GM12878 (cell line): ENCODE measurements around the gene PRSS57. TPM values are rescaled to one million over a fixed set of nuclear protein-coding genes. Genes with fewer than 3 reads are reported as not detected.
"Not testable (repeated sequence)": the region's sequence is repeated elsewhere in the genome, so short reads cannot be mapped to it uniquely, and the experiment has no call there.

Experiments used
- ATAC-seq: fragments of 200-7000 bp; cut with Tn5 transposase; 3 replicates; pipeline ENCODE4 v1.9.1; 2020; ENCODE audit warnings: mild to moderate bottlenecking, moderate library complexity
- BruUV-seq: library from RNA; stranded (reverse); fragments of 400-500 nt; replicated peaks from 2 replicates; lab custom pipeline; 2021; lab: Mats Ljungman, UMichigan
- CTCF ChIA-PET: fragments of 300-600 bp; sonication (Branson Sonifier 250); formaldehyde crosslinking; extraction: SDS; loops from one replicate; lab custom pipeline; 2021; ENCODE audit warnings: inconsistent platforms; lab: Yijun Ruan, JAX
- POLR2A ChIA-PET: fragments of 350-600 bp; formaldehyde crosslinking; extraction: SDS; loops from one replicate; lab custom pipeline; 2021; ENCODE audit warnings: inconsistent platforms; lab: Charles Lee
- RAD21 ChIA-PET: fragments of 300-600 bp; sonication (Branson Sonifier 250); formaldehyde crosslinking; loops from one replicate; lab custom pipeline; 2023; ENCODE audit warnings: antibody characterized with exemption; ENCODE audit not compliant: unreplicated experiment; lab: Charles Lee
- SMC1A ChIA-PET: fragments of 300-600 bp; sonication (Branson Sonifier 250); formaldehyde crosslinking; loops from one replicate; lab custom pipeline; 2023; ENCODE audit not compliant: unreplicated experiment, uncharacterized antibody; lab: Charles Lee
- DNase-seq: peaks from one replicate; pipeline ENCODE4 v3.0.0-alpha.2; 2011; ENCODE audit warnings: low read depth, low spot score
- FAIRE-seq: peaks from 3 replicates; lab custom pipeline; 2011; peaks lifted over from hg19 to GRCh38; lab: Jason Lieb, UNC
- H2AFZ ChIP-seq: 2 replicates; pipeline ENCODE4 v1.6.0; 2011; ENCODE audit warnings: low read depth, low read length, control low read depth; ENCODE audit not compliant: control insufficient read depth
- H3K27ac ChIP-seq: 2 replicates; pipeline ENCODE4 v1.5.1; 2011; ENCODE audit warnings: control low read depth; ENCODE audit not compliant: control insufficient read depth, insufficient read depth
- H3K27me3 ChIP-seq, 2 experiments: replicated peaks in 1 of 2; 2 replicates each; pipeline versions ENCODE4 v1.6.0 to v1.6.1; 2011; ENCODE audit warnings: low read length in 1 of 2; ENCODE audit not compliant: control insufficient read depth in 2 of 2, insufficient read depth in 2 of 2
- H3K36me3 ChIP-seq, 2 experiments: 2 replicates each; pipeline ENCODE4 v1.5.1; 2011; ENCODE audit warnings: low read length in 1 of 2; ENCODE audit not compliant: control insufficient read depth in 2 of 2, insufficient read depth in 2 of 2
- H3K4me1 ChIP-seq: 2 replicates; pipeline ENCODE4 v1.6.1; 2011; ENCODE audit warnings: mild to moderate bottlenecking, low read length, moderate library complexity, mixed read lengths; ENCODE audit not compliant: control insufficient read depth, insufficient read depth
- H3K4me2 ChIP-seq: 2 replicates; pipeline ENCODE4 v1.6.0; 2011; ENCODE audit warnings: control low read depth; ENCODE audit not compliant: control insufficient read depth, insufficient read depth
- H3K4me3 ChIP-seq: fragments of 200-600 bp; sonication (generic); 2 replicates; pipeline ENCODE4 v1.5.1; 2016
- H3K79me2 ChIP-seq: 2 replicates; pipeline ENCODE4 v1.6.0; 2011; ENCODE audit warnings: low read length; ENCODE audit not compliant: control insufficient read depth, insufficient read depth
- H3K9ac ChIP-seq: 2 replicates; pipeline ENCODE4 v1.8.0; 2011; ENCODE audit warnings: low read length, control low read depth, mixed read lengths; ENCODE audit not compliant: control insufficient read depth, insufficient read depth
- H3K9me3 ChIP-seq: replicated peaks from 3 replicates; pipeline ENCODE4 v1.5.1; 2011; ENCODE audit warnings: mild to moderate bottlenecking, low read length; ENCODE audit not compliant: control insufficient read depth, insufficient read depth
- H4K20me1 ChIP-seq: 2 replicates; pipeline ENCODE4 v1.6.0; 2011; ENCODE audit not compliant: control insufficient read depth, insufficient read depth
- BHLHE40 ChIP-seq, 2 experiments: fragments of 450-650 bp in 1 of 2; IDR thresholded peaks; 2 replicates each; pipeline ENCODE4 v1.6.1; 2011 to 2017; ENCODE audit warnings: low read depth in 2 of 2, borderline replicate concordance in 1 of 2, improper control_type of control experiment in 1 of 2, low read length in 1 of 2, mild to moderate bottlenecking in 1 of 2
- CREB1 ChIP-seq: IDR thresholded peaks from 2 replicates; pipeline ENCODE4 v1.6.1; 2012; ENCODE audit warnings: low read depth, mild to moderate bottlenecking, inconsistent platforms
- DPF2 ChIP-seq: fragments of 450-650 bp; IDR thresholded peaks from 2 replicates; pipeline ENCODE4 v1.6.1; 2017; ENCODE audit warnings: mild to moderate bottlenecking
- FOS ChIP-seq: IDR thresholded peaks from 3 replicates; pipeline ENCODE4 v1.6.1; 2011; ENCODE audit warnings: borderline replicate concordance; ENCODE audit not compliant: insufficient read length; ENCODE audit errors: extremely low read depth
- GATAD2B ChIP-seq: fragments of 450-650 bp; conservative IDR thresholded peaks from 2 replicates; pipeline ENCODE4 v1.6.1; 2017; ENCODE audit warnings: low read depth, mild to moderate bottlenecking, moderate library complexity
- IKZF1 ChIP-seq: fragments of 450-650 bp; conservative IDR thresholded peaks from 2 replicates; pipeline ENCODE4 v1.6.1; 2017; ENCODE audit warnings: antibody characterized with exemption, mild to moderate bottlenecking
- KDM1A ChIP-seq: fragments of 200-600 bp; sonication (generic); IDR thresholded peaks from 2 replicates; pipeline ENCODE4 v1.6.1; 2016; ENCODE audit warnings: borderline replicate concordance
- MEF2B ChIP-seq: fragments of 450-650 bp; IDR thresholded peaks from 2 replicates; pipeline ENCODE4 v1.6.1; 2018; ENCODE audit warnings: mild to moderate bottlenecking, moderate library complexity; ENCODE audit not compliant: partially characterized antibody, poor library complexity, severe bottlenecking
- NBN ChIP-seq: fragments of 450-650 bp; IDR thresholded peaks from 2 replicates; pipeline ENCODE4 v1.6.1; 2016
- PAX5 ChIP-seq: IDR thresholded peaks from 2 replicates; pipeline ENCODE4 v1.6.1; 2011; ENCODE audit warnings: low read depth, low read length, borderline replicate concordance
- RAD51 ChIP-seq: fragments of 450-650 bp; IDR thresholded peaks from 2 replicates; pipeline ENCODE4 v1.6.1; 2016; ENCODE audit warnings: moderate library complexity, mild to moderate bottlenecking, inconsistent platforms
- STAT3 ChIP-seq: IDR thresholded peaks from 2 replicates; pipeline ENCODE4 v1.6.1; 2011; ENCODE audit warnings: low read depth, low read length, improper control_type of control experiment
- ZBTB11 ChIP-seq: fragments of 450-650 bp; formaldehyde crosslinking; IDR thresholded peaks from 2 replicates; pipeline ENCODE4 v1.5.0; 2022; ENCODE audit warnings: mild to moderate bottlenecking, missing genetic modification characterization
- ZNF217 ChIP-seq: fragments of 450-650 bp; IDR thresholded peaks from 2 replicates; pipeline ENCODE4 v1.6.1; 2017; ENCODE audit warnings: antibody characterized with exemption, mild to moderate bottlenecking
- ZNF384 ChIP-seq: IDR thresholded peaks from 2 replicates; pipeline ENCODE4 v1.6.1; 2012; ENCODE audit warnings: low read depth, mild to moderate bottlenecking, low read length, improper control_type of control experiment, borderline replicate concordance
- ZSCAN29 ChIP-seq: fragments of 450-650 bp; IDR thresholded peaks from 2 replicates; pipeline ENCODE4 v1.6.1; 2017; ENCODE audit warnings: mild to moderate bottlenecking, moderate library complexity
- WGBS: methylation state at CpG from one replicate; pipeline ENCODE4 v1.1.6; 2016; ENCODE audit warnings: low lambda C conversion rate; ENCODE audit not compliant: insufficient replicate concordance, insufficient coverage; ENCODE audit errors: missing lambda C conversion rate; 5-methylcytosine and 5-hydroxymethylcytosine counted together
- in situ Hi-C: fragments of 300-500 bp; cut with MboI; formaldehyde crosslinking; loops from 9 replicates; pipeline ENCODE4 v1.14.3; 2018; ENCODE audit warnings: mixed read lengths
- intact Hi-C: fragments of 100-400 bp; cut with micrococcal nuclease; formaldehyde crosslinking; loops from one replicate; pipeline ENCODE4 v1.14.2; 2022; ENCODE audit not compliant: unreplicated experiment
- polyA plus RNA-seq, 11 experiments: library from polyadenylated mRNA; depleted of rRNA in 4 of 11; unstranded in 6 of 11; stranded (reverse) in 5 of 11; fragments of >200 nt; fragmentation: Nextera tagmentation in 4 of 11; fragmentation: Illumina TruSeq in 1 of 11; extraction: Ambion mirVana in 4 of 11; extraction: Trizol in 1 of 11; gene quantifications; 1 replicate in 1 of 11; 2 replicates in 10 of 11; pipeline versions ENCODE4 v1.2.1 to v1.2.3, GENCODE V29; 2011 to 2016; ENCODE audit warnings: inconsistent platforms in 2 of 11, missing spikeins in 2 of 11, low read depth in 1 of 11
- total RNA-seq, 4 experiments: library from RNA; depleted of rRNA in 3 of 4; stranded (reverse); fragments of >200 nt in 3 of 4; fragmentation: Illumina TruSeq in 1 of 4; extraction: Trizol in 1 of 4; gene quantifications; 2 replicates each; pipeline versions ENCODE4 v1.2.1 to v1.2.3, GENCODE V29; 2013 to 2021

Gene PRSS57
- total and polyA plus RNA-seq, 10 of the 15 experiments (the other 5 are each of a cell fraction or from before 2014, with no cell fraction given), result not detected

- ChIA-PET CTCF (interaction anchor here (1.0 to 1.1 kb wide), 2 partner anchors 26 to 223 kb away, joined by 3 to 4 read pairs; partner anchors contain the start of gene TPGS1), RAD21 (interaction anchor here (1.4 kb wide), 1 partner anchor 53 kb away, joined by 3 read pairs; the partner anchor contains the start of gene FSTL3), SMC1A (interaction anchor here (1.1 to 1.5 kb wide), 3 partner anchors 50 to 66 kb away, joined by 3 to 5 read pairs (median 4); partner anchors contain the start of gene RNF126), POLR2A (interaction anchor here (0.6 to 0.7 kb wide), 3 partner anchors 58 to 613 kb away, joined by 3 to 5 read pairs (median 4); no protein-coding TSS in a partner anchor)
- intact Hi-C loops, H3K36me3 ChIP-seq, H4K20me1 ChIP-seq, H3K4me3 ChIP-seq, FAIRE-seq, H3K9ac ChIP-seq, DNase-seq, H3K4me1 ChIP-seq, H3K79me2 ChIP-seq, BruUV-seq, H3K9me3 ChIP-seq, H3K27me3 ChIP-seq, H3K4me2 ChIP-seq, H2AFZ ChIP-seq, H3K27ac ChIP-seq, ATAC-seq, in situ Hi-C loops: not testable (repeated sequence)
- 52% methylated on average over 15 of the region's 15 CpGs for WGBS
- TF ChIP-seq GATAD2B (peak; percentile 40; the same call in 1 of the 2 replicates), IKZF1 (peak; percentile 62), NBN (0 out of 2 replicates have a peak, but pooled peaks have one; percentile 46), BHLHE40 (IDR thresholded peaks at IDR 0.05; ENCODE audit: borderline replicate concordance in 1 of 2, low read depth in 2 of 2, low read length in 1 of 2) (peak in 1 of 2 experiments; percentile 7; a peak in 1 of 4 replicates), DPF2 (0 out of 2 replicates have a peak, but pooled peaks have one; percentile 31), ZNF217 (peak; percentile 74; the same call in 1 of the 2 replicates)
Observed at GRCh38 chr19:729564-729963, 34.3 kb upstream of the PRSS57 start.

- FAIRE-seq (no peak), DNase-seq (no peak), ATAC-seq (no peak)
- SMC1A ChIA-PET, result no interaction called here
- no peak overlapping the region for H3K9ac ChIP-seq
- H3K4me1 ChIP-seq, result peaks cover under 1% of the 10 kb centered on the region
- no peak overlapping the region for H3K4me2 ChIP-seq
- H3K9me3 ChIP-seq, result no peaks in the 10 kb centered on the region
- POLR2A ChIA-PET, result no interaction called here
- RAD21 ChIA-PET, result no interaction called here
- no peak overlapping the region for H3K27ac ChIP-seq
- in situ Hi-C loops, result no loop called here
- H3K79me2 ChIP-seq, result no peaks in the 10 kb centered on the region
- no peaks in the 10 kb centered on the region for H3K27me3 ChIP-seq
- no peak overlapping the region for H3K4me3 ChIP-seq
- CTCF ChIA-PET, result interaction anchor here (1.3 kb wide), 1 partner anchor 9 kb away, joined by 3 read pairs; no protein-coding TSS in a partner anchor
- 43% methylated on average over 26 of the region's 26 CpGs for WGBS
- H3K36me3 ChIP-seq, result no peaks in the 10 kb centered on the region
- no peaks in the 10 kb centered on the region for H4K20me1 ChIP-seq
- no peak overlapping the region for H2AFZ ChIP-seq
- intact Hi-C loops, result no loop called here
- no TSS peak for BruUV-seq
- TF ChIP-seq FOS, result no peak
- no peak for TF ChIP-seq ZSCAN29
- no peak for TF ChIP-seq RAD51
- no peak for TF ChIP-seq CREB1
- no peak for TF ChIP-seq ZBTB11
- TF ChIP-seq ZNF384, result no peak
- TF ChIP-seq MEF2B, result no peak
- no peak for TF ChIP-seq KDM1A
- no peak for TF ChIP-seq STAT3
- TF ChIP-seq PAX5, result no peak
Observed at GRCh38 chr19:728011-728410, 32.8 kb upstream of the PRSS57 start.
